Erythroblast (primary cell): Measurements from ENCODE around the gene SUN2.

ENCODE experiments used
- GATA1 ChIP-seq: IDR thresholded peaks from 2 replicates; pipeline ENCODE4 v1.6.1; 2011; ENCODE audit warnings: low read depth, mild to moderate bottlenecking, control low read depth, low read length, moderate library complexity
- POLR2A ChIP-seq: IDR thresholded peaks from 2 replicates; pipeline ENCODE4 v1.6.1; 2011; ENCODE audit warnings: mild to moderate bottlenecking, low read length

- TF ChIP-seq POLR2A: no peak
- no peak for TF ChIP-seq GATA1
These were observed 48.5 kb downstream of the SUN2 start for GRCh38 chr22:38707346-38707745.
